ENCODE measurements around the gene MGAT1. TPM values are rescaled to one million over a fixed set of nuclear protein-coding genes. Genes with fewer than 3 reads are reported as not detected.

MGAT1 gene
- total RNA-seq, 2 donors from 2014 or later: 76.2 to 101 TPM

DNA sequence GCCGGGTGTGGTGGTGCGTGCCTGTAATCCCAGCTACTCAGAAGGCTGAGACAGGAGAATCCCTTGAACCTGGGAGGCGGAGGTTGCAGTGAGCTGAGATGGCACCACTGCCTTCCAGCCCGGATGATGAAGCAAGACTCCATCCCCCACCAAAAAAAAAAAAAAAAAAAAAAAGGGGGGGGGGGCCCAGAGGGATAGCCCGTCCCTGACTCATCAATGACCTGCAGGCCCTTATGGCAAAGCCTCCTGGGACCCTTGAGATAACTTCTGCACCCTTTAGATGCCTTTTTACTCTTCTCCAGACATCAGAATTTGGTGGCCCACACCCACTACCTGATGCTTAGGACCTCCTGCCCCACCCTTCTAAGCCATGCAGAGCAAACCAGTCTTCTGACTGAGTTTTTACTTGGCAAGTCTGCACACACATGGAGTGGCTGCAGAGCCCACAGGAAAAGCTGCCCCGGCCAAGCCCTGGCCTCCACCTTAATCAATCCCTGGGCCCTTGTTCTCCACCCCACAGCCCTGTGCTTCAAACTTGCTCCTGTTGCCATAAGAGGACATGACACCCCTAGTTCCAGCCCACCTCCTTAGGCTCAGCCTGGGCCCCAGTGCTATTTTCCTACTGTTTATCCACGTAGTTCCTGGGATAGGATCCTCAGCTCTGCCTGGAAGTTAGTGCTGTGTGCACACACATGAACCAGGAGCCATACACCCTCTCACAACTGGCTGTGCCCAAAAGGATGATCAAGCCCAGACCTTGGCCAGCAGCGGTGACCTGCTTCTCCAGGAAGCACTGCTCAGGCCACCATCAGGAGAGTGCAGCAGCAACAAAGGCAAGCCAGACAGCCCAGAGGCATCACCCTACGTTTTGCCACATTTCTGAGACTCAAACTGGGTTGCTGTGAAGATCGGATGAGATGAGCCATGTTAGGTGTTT, 5.1 kb downstream of the MGAT1 start:
- Mint-ChIP-seq H3K27ac (peak overlapping the region; percentile 66), H3K4me3 (no peak overlapping the region), H3K9me3 (no peaks in the 10 kb centered on the region), H3K36me3 (ENCODE audit: low read depth) (peaks cover 46% of the 10 kb centered on the region), H3K27me3 (ENCODE audit: insufficient read depth) (no peaks in the 10 kb centered on the region), H3K4me1 (peaks cover 26% of the 10 kb centered on the region)
- Histone ChIP-seq H3K27ac (ENCODE audit: low read depth, low read length) (no peak overlapping the region), H3K4me3 (ENCODE audit: low read length) (no peak overlapping the region), H3K36me3 (ENCODE audit: control insufficient read depth, insufficient read depth, low read length) (peaks cover 40% of the 10 kb centered on the region), H3K4me1 (ENCODE audit: control insufficient read depth, insufficient read depth, low read length) (peaks cover 3% of the 10 kb centered on the region), H3K9me3 (ENCODE audit: control insufficient read depth, low read length) (no peaks in the 10 kb centered on the region), H3K9ac (ENCODE audit: extremely low read depth, low read length, poor library complexity, severe bottlenecking) (no peak overlapping the region), H3K27me3 (ENCODE audit: control insufficient read depth, insufficient read depth, low read length, poor library complexity, severe bottlenecking) (no peaks in the 10 kb centered on the region)
- TF ChIP-seq, protein P1, sequence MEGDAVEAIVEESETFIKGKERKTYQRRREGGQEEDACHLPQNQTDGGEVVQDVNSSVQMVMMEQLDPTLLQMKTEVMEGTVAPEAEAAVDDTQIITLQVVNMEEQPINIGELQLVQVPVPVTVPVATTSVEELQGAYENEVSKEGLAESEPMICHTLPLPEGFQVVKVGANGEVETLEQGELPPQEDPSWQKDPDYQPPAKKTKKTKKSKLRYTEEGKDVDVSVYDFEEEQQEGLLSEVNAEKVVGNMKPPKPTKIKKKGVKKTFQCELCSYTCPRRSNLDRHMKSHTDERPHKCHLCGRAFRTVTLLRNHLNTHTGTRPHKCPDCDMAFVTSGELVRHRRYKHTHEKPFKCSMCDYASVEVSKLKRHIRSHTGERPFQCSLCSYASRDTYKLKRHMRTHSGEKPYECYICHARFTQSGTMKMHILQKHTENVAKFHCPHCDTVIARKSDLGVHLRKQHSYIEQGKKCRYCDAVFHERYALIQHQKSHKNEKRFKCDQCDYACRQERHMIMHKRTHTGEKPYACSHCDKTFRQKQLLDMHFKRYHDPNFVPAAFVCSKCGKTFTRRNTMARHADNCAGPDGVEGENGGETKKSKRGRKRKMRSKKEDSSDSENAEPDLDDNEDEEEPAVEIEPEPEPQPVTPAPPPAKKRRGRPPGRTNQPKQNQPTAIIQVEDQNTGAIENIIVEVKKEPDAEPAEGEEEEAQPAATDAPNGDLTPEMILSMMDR (conservative IDR thresholded peaks at IDR 0.05): no peak
- no peak for DNase-seq
- WGBS, 2 experiments (ENCODE audit: insufficient coverage in 1 of 2, insufficient read length in 1 of 2): 92 to 93% methylated on average over 3 to 10 of the region's 10 CpGs

GRCh38 chr5:180795771-180796313, 6.8 kb downstream of the MGAT1 start:
- H3K4me3 Mint-ChIP-seq: no peak overlapping the region
- TF ChIP-seq, protein P1 (conservative IDR thresholded peaks at IDR 0.05): no peak
- Histone ChIP-seq H3K9me3 (ENCODE audit: control insufficient read depth, low read length) (no peaks in the 10 kb centered on the region), H3K4me3 (ENCODE audit: low read length) (no peak overlapping the region), H3K4me1 (ENCODE audit: control insufficient read depth, insufficient read depth, low read length) (no peaks in the 10 kb centered on the region), H3K9ac (ENCODE audit: extremely low read depth, low read length, poor library complexity, severe bottlenecking) (no peak overlapping the region), H3K36me3 (ENCODE audit: control insufficient read depth, insufficient read depth, low read length) (peaks cover 55% of the 10 kb centered on the region), H3K27ac (ENCODE audit: low read depth, low read length) (no peak overlapping the region), H3K27me3 (ENCODE audit: control insufficient read depth, insufficient read depth, low read length, poor library complexity, severe bottlenecking) (no peaks in the 10 kb centered on the region)
- peaks cover 18% of the 10 kb centered on the region for H3K4me1 Mint-ChIP-seq
- peaks cover 54% of the 10 kb centered on the region for H3K36me3 Mint-ChIP-seq (ENCODE audit: low read depth)
- H3K9me3 Mint-ChIP-seq: no peaks in the 10 kb centered on the region
- no peak for DNase-seq
- H3K27me3 Mint-ChIP-seq (ENCODE audit: insufficient read depth): no peaks in the 10 kb centered on the region
- WGBS, 2 experiments (ENCODE audit: insufficient coverage in 1 of 2, insufficient read length in 1 of 2): 94 to 100% methylated on average over 2 to 4 of the region's 4 CpGs
- H3K27ac Mint-ChIP-seq: peak overlapping the region; percentile 53

GRCh38 chr5:180792965-180793287, 9.7 kb downstream of the MGAT1 start:
- Histone ChIP-seq H3K36me3 (ENCODE audit: control insufficient read depth, insufficient read depth, low read length) (peaks cover 67% of the 10 kb centered on the region), H3K4me3 (ENCODE audit: low read length) (no peak overlapping the region), H3K27me3 (ENCODE audit: control insufficient read depth, insufficient read depth, low read length, poor library complexity, severe bottlenecking) (no peaks in the 10 kb centered on the region), H3K9ac (ENCODE audit: extremely low read depth, low read length, poor library complexity, severe bottlenecking) (no peak overlapping the region), H3K27ac (ENCODE audit: low read depth, low read length) (no peak overlapping the region), H3K4me1 (ENCODE audit: control insufficient read depth, insufficient read depth, low read length) (peaks cover 4% of the 10 kb centered on the region), H3K9me3 (ENCODE audit: control insufficient read depth, low read length) (no peaks in the 10 kb centered on the region)
- Mint-ChIP-seq H3K4me1 (peaks cover 12% of the 10 kb centered on the region), H3K27me3 (ENCODE audit: insufficient read depth) (no peaks in the 10 kb centered on the region), H3K27ac (no peak overlapping the region), H3K9me3 (no peaks in the 10 kb centered on the region), H3K36me3 (ENCODE audit: low read depth) (peaks cover 56% of the 10 kb centered on the region), H3K4me3 (no peak overlapping the region)
- TF ChIP-seq, protein P1 (conservative IDR thresholded peaks at IDR 0.05): no peak
- DNase-seq: no peak
- WGBS, 2 experiments (ENCODE audit: insufficient coverage in 1 of 2, insufficient read length in 1 of 2): 95 to 100% methylated on average over 4 to 6 of the region's 7 CpGs
